Tibial nerve (tissue), 3 donors: ENCODE data around the gene VENTX.

Experiments used
- POLR2A ChIP-seq, 2 donors: fragments of 450-650 bp; IDR thresholded peaks; one replicate each; pipeline ENCODE4 v1.6.1; 2017; ENCODE audit warnings: antibody characterized with exemption in 2 of 2, mild to moderate bottlenecking in 2 of 2, moderate library complexity in 2 of 2
- TF ChIP-seq, protein P1 (sequence below), 5 experiments: fragments of 200-600 bp in 3 of 5; fragments of 450-650 bp in 2 of 5; sonication (generic) in 3 of 5; IDR thresholded peaks; one replicate each; pipeline ENCODE4 v1.5.1; 2016 to 2019; ENCODE audit warnings: antibody characterized with exemption in 5 of 5, mild to moderate bottlenecking in 3 of 5, moderate library complexity in 2 of 5

DNA sequence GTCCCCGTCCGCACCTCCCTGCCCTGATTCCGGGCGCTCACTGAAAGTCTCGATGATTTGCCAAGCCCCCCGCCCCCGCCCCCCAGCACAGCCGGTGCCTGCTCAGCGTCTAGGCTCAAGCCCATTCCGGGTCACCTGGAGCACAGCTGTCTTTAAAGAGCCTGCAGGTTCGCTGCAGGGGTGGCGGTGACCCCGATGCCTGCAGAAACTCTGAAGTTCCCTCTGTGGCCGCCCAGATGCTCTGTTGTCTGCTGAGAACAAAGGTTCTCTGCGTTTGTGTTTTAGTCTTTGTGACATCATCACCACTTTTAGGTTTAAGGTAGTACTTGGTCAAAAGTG is 780 bp downstream of the VENTX start:
- TF ChIP-seq, protein P1, sequence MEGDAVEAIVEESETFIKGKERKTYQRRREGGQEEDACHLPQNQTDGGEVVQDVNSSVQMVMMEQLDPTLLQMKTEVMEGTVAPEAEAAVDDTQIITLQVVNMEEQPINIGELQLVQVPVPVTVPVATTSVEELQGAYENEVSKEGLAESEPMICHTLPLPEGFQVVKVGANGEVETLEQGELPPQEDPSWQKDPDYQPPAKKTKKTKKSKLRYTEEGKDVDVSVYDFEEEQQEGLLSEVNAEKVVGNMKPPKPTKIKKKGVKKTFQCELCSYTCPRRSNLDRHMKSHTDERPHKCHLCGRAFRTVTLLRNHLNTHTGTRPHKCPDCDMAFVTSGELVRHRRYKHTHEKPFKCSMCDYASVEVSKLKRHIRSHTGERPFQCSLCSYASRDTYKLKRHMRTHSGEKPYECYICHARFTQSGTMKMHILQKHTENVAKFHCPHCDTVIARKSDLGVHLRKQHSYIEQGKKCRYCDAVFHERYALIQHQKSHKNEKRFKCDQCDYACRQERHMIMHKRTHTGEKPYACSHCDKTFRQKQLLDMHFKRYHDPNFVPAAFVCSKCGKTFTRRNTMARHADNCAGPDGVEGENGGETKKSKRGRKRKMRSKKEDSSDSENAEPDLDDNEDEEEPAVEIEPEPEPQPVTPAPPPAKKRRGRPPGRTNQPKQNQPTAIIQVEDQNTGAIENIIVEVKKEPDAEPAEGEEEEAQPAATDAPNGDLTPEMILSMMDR (IDR thresholded peaks at IDR 0.05): no peak
- no peak for TF ChIP-seq POLR2A (IDR thresholded peaks at IDR 0.05)
